Fibroblast of the aortic adventitia (primary cell): ENCODE results near the gene LCN15. TPM values are rescaled to one million over a fixed set of nuclear protein-coding genes. Genes with fewer than 3 reads are reported as not detected.

Experiments
- DNase-seq: peaks from one replicate; pipeline ENCODE4 v3.0.0-alpha.2; 2010; ENCODE audit warnings: low read depth
- H3K4me3 ChIP-seq: 2 replicates; pipeline ENCODE4 v1.5.1; 2011; ENCODE audit warnings: low read depth, mild to moderate bottlenecking, control low read depth, low read length, moderate library complexity
- CTCF ChIP-seq: IDR thresholded peaks from 2 replicates; pipeline ENCODE4 v1.5.1; 2011; ENCODE audit warnings: mild to moderate bottlenecking, low read length, control low read depth, inconsistent platforms; ENCODE audit not compliant: insufficient read depth
- total RNA-seq: library from RNA; depleted of rRNA; stranded (reverse); fragments of >200 nt; gene quantifications from 2 replicates; pipeline ENCODE4 v1.2.3, GENCODE V29; 2012; ENCODE audit warnings: low replicate concordance

Gene LCN15
- total RNA-seq, 1 donor, result not detected

GRCh38 chr9:136779808-136780207 lies 15.5 kb upstream of the LCN15 start:
- DNase-seq, result no peak
- no peak for TF ChIP-seq CTCF

GRCh38 chr9:136777359-136777758 lies 13.0 kb upstream of the LCN15 start:
- H3K4me3 ChIP-seq, result no peak overlapping the region
- no peak for DNase-seq
- no peak for TF ChIP-seq CTCF

More at GRCh38 chr9:136779808-136780207, 15.5 kb upstream of the LCN15 start:
- H3K4me3 ChIP-seq, result no peak overlapping the region

- no peak for TF ChIP-seq CTCF
- no peak for DNase-seq
- H3K4me3 ChIP-seq, result no peak overlapping the region
Measured at GRCh38 chr9:136776947-136777346, 12.6 kb upstream of the LCN15 start.

- no peak overlapping the region for H3K4me3 ChIP-seq
- no peak for TF ChIP-seq CTCF
- DNase-seq, result no peak
Measured at GRCh38 chr9:136775191-136775590, 10.9 kb upstream of the LCN15 start.

GRCh38 chr9:136774416-136775045 lies 10.2 kb upstream of the LCN15 start:
- no peak for TF ChIP-seq CTCF
- no peak overlapping the region for H3K4me3 ChIP-seq
- DNase-seq, result no peak

GRCh38 chr9:136773386-136774044 lies 9.2 kb upstream of the LCN15 start:
- DNase-seq, result no peak
- no peak for TF ChIP-seq CTCF

GRCh38 chr9:136771907-136772415 lies 7.6 kb upstream of the LCN15 start:
- TF ChIP-seq CTCF, result no peak
- H3K4me3 ChIP-seq, result no peak overlapping the region
- DNase-seq, result no peak

More at GRCh38 chr9:136773386-136774044, 9.2 kb upstream of the LCN15 start:
- H3K4me3 ChIP-seq, result no peak overlapping the region
